Heart left ventricle (tissue), 13 donors: ENCODE data around the gene UBASH3A.

Source experiments
- POLR2A ChIP-seq, 2 donors: fragments of 450-650 bp; IDR thresholded peaks; one replicate each; pipeline ENCODE4 v1.6.1; 2017; ENCODE audit warnings: antibody characterized with exemption in 2 of 2, mild to moderate bottlenecking in 2 of 2, moderate library complexity in 2 of 2
- TF ChIP-seq, protein P1 (sequence below), 12 donors: fragments of 200-600 bp; sonication (generic) in 4 of 12; IDR thresholded peaks; one replicate each; pipeline versions ENCODE4 v1.5.0 to v1.8.0; 2018 to 2022; ENCODE audit warnings: antibody characterized with exemption in 12 of 12, mild to moderate bottlenecking in 5 of 12
- donor health status: ischemic (EF 13 %, LVEDD 7.1; RV severe dilation, severe dysfunction).
- donor health status: DM: no; HTN: yes; CAD: no.
- donor health status: DM: no; HTN: no; CAD: no.
- donor health status: ischemic (EF 25% LVEDD 6.9; RV normal size, moderate dysfunction).
- donor health status: ischemic (EF 25% LVEDD 5.7; RV mildly dilated, moderate dysfunction).
- donor health status: ischemic (EF 35%, LVEDD 5.7; RV mildly dilated, moderate dysfunction).
- donor health status: nonischemic (EF 11% LVEDD 7.7; RV severe dilation, severe dysfunction).
- donor health status: DM: yes; HTN: yes; CAD: no.
- donor health status: PGD.
- donor health status: ischemic (EF 29% LVEDD 5.4; RV normal size, mild dysfunction).
- donor health status: nonischemic (EF 23%, LVEDD 6.1; RV moderate dilation, normal function).

DNA sequence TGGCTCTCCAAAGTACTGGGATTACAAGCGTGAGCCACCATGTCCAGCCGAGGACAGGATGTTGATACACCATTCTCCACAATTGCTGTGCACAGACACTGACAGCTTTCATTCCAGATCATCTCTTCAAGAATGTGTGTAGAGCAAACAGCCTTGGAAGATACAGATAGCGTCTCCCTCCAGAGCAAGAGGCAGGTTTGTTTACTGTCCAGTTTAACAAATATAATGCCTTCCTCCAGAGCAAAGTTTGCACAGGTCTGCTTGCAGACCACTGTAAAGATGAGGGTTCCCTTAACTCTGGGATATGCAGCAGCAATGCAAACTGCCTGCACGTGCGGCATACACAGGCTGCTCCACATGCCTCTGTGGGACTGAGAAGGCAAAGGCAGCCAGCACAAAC lies 12.4 kb upstream of the UBASH3A start:
- TF ChIP-seq, protein P1, sequence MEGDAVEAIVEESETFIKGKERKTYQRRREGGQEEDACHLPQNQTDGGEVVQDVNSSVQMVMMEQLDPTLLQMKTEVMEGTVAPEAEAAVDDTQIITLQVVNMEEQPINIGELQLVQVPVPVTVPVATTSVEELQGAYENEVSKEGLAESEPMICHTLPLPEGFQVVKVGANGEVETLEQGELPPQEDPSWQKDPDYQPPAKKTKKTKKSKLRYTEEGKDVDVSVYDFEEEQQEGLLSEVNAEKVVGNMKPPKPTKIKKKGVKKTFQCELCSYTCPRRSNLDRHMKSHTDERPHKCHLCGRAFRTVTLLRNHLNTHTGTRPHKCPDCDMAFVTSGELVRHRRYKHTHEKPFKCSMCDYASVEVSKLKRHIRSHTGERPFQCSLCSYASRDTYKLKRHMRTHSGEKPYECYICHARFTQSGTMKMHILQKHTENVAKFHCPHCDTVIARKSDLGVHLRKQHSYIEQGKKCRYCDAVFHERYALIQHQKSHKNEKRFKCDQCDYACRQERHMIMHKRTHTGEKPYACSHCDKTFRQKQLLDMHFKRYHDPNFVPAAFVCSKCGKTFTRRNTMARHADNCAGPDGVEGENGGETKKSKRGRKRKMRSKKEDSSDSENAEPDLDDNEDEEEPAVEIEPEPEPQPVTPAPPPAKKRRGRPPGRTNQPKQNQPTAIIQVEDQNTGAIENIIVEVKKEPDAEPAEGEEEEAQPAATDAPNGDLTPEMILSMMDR (IDR thresholded peaks at IDR 0.05), result no peak
- no peak for TF ChIP-seq POLR2A (IDR thresholded peaks at IDR 0.05)
